Panc1 (cell line): ENCODE results near the gene EME2. TPM values are rescaled to one million over a fixed set of nuclear protein-coding genes. Genes with fewer than 3 reads are reported as not detected.

Source experiments
- ATAC-seq: fragments of 200-7000 bp; cut with Tn5 transposase; 2 replicates; pipeline ENCODE4 v1.9.1; 2020; ENCODE audit warnings: mild to moderate bottlenecking, moderate library complexity
- BruUV-seq: library from RNA; stranded (reverse); fragments of 400-500 nt; replicated peaks from 2 replicates; lab custom pipeline; 2021; lab: Mats Ljungman, UMichigan
- CTCF ChIA-PET: fragments of 300-600 bp; sonication (Branson Sonifier 250); formaldehyde crosslinking; loops from one replicate; lab custom pipeline; 2022; ENCODE audit warnings: antibody characterized with exemption; lab: Charles Lee
- POLR2A ChIA-PET: fragments of 300-600 bp; sonication (Branson Sonifier 250); formaldehyde crosslinking; loops from one replicate; lab custom pipeline; 2022; ENCODE audit warnings: antibody characterized with exemption; lab: Charles Lee
- DNase-seq: peaks from one replicate; pipeline ENCODE4 v3.0.0-alpha.2; 2010; ENCODE audit warnings: low read depth, low spot score
- H3K27ac ChIP-seq: 2 replicates; pipeline ENCODE4 v1.5.1; 2011; ENCODE audit warnings: mild to moderate bottlenecking, low read length, inconsistent platforms
- H3K27me3 ChIP-seq: fragments of 200-500 bp; sonication (Bioruptor generic); 2 replicates; pipeline ENCODE4 v1.6.0; 2014; ENCODE audit warnings: low read length, inconsistent platforms; ENCODE audit not compliant: control insufficient read depth, insufficient read depth
- H3K36me3 ChIP-seq: fragments of 200-500 bp; sonication (Bioruptor generic); 2 replicates; pipeline ENCODE4 v1.5.1; 2014; ENCODE audit warnings: inconsistent platforms, mild to moderate bottlenecking, low read length, moderate library complexity; ENCODE audit not compliant: control insufficient read depth, insufficient read depth
- H3K4me1 ChIP-seq: 2 replicates; pipeline ENCODE4 v1.5.1; 2011; ENCODE audit warnings: inconsistent platforms, mild to moderate bottlenecking, low read length, moderate library complexity; ENCODE audit not compliant: control insufficient read depth, insufficient read depth
- H3K4me3 ChIP-seq, 2 experiments: 2 replicates each; pipeline ENCODE4 v1.5.1; 2011 to 2012; ENCODE audit warnings: low read depth in 2 of 2, low read length in 2 of 2, mild to moderate bottlenecking in 2 of 2, inconsistent platforms in 1 of 2, moderate library complexity in 1 of 2
- H3K9me3 ChIP-seq: fragments of 200-500 bp; sonication (Bioruptor generic); 2 replicates; pipeline ENCODE4 v1.5.1; 2014; ENCODE audit warnings: low read depth, mild to moderate bottlenecking, inconsistent platforms, low read length, moderate library complexity; ENCODE audit not compliant: control insufficient read depth, insufficient read depth
- POLR2AphosphoS5 ChIP-seq: IDR thresholded peaks from 2 replicates; pipeline ENCODE4 v1.6.1; 2012; ENCODE audit warnings: mild to moderate bottlenecking, low read depth, low read length, moderate library complexity
- REST ChIP-seq, 2 experiments: IDR thresholded peaks; 2 replicates each; pipeline ENCODE4 v1.6.1; 2011 to 2012; ENCODE audit warnings: low read depth in 2 of 2, control low read depth in 1 of 2, low read length in 1 of 2, mild to moderate bottlenecking in 1 of 2, moderate library complexity in 1 of 2; ENCODE audit not compliant: insufficient read depth in 1 of 2
- SIN3A ChIP-seq: IDR thresholded peaks from 2 replicates; pipeline ENCODE4 v1.6.1; 2012; ENCODE audit warnings: low read depth, mild to moderate bottlenecking, low read length, moderate library complexity, borderline replicate concordance; ENCODE audit not compliant: insufficient read depth
- TCF7L2 ChIP-seq: IDR thresholded peaks from 2 replicates; pipeline ENCODE4 v1.6.1; 2011; ENCODE audit warnings: mild to moderate bottlenecking, low read depth, low read length, inconsistent platforms
- in situ Hi-C: cut with HindIII; loops from 2 replicates; pipeline ENCODE4 v1.10.0; 2016; ENCODE audit warnings: low sequenced_read_pairs, low pct_unique_long_range_greater_than_20kb
- intact Hi-C: fragments of 100-400 bp; cut with micrococcal nuclease; formaldehyde crosslinking; loops from one replicate; pipeline ENCODE4 v1.10.0; 2022; ENCODE audit not compliant: unreplicated experiment
- total RNA-seq: library from RNA; stranded (reverse); gene quantifications from one replicate; pipeline ENCODE4 v1.2.1, GENCODE V29; 2021; ENCODE audit not compliant: unreplicated experiment

Gene EME2
- total RNA-seq, 1 experiment from 2014 or later = 53.4 TPM

GRCh38 chr16:1777375-1778199, 5.0 kb downstream of the EME2 start:
- Histone ChIP-seq H3K4me1 (peaks cover 61% of the 10 kb centered on the region), H3K9me3 (no peaks in the 10 kb centered on the region), H3K4me3 (no peak overlapping the region), H3K36me3 (no peaks in the 10 kb centered on the region; the same call in 1 of the 2 replicates), H3K27me3 (no peaks in the 10 kb centered on the region), H3K27ac (peak overlapping the region; percentile 77; the same call in 1 of the 2 replicates)
- TF ChIP-seq SIN3A (no peak), POLR2AphosphoS5 (peak; percentile 51; the same call in 1 of the 2 replicates)
- ATAC-seq (no peak), DNase-seq (no peak)
- intact Hi-C loops = loop anchor here (10.0 kb wide), 1 partner anchor 1093 kb away; the partner anchor contains the start of genes JMJD8 and STUB1
- POLR2A ChIA-PET = no interaction called here
- CTCF ChIA-PET = interaction anchor here (0.6 kb wide), 1 partner anchor 46 kb away, joined by 17 read pairs; no protein-coding TSS in a partner anchor
- in situ Hi-C loops = no loop called here
- BruUV-seq = no TSS peak

- Histone ChIP-seq H3K9me3 (no peaks in the 10 kb centered on the region), H3K27me3 (no peaks in the 10 kb centered on the region), H3K36me3 (peaks cover 3% of the 10 kb centered on the region; the same call in 1 of the 2 replicates), H3K4me1 (peaks cover 61% of the 10 kb centered on the region), H3K27ac (peak overlapping the region; percentile 77), H3K4me3 (no peak overlapping the region)
- DNase-seq = no peak
- in situ Hi-C loops (no loop called here), intact Hi-C loops (loop anchor here (10.0 kb wide), 1 partner anchor 1094 kb away; the partner anchor contains the start of genes JMJD8 and STUB1)
- no TSS peak for BruUV-seq
- ChIA-PET CTCF (no interaction called here), POLR2A (no interaction called here)
- ATAC-seq = peak; percentile 2
- 0 out of 4 replicates have a peak, but pooled peaks of 1 of the 2 experiments have one; percentile 14 for TF ChIP-seq REST (IDR thresholded peaks at IDR 0.05; ENCODE audit: insufficient read depth in 1 of 2, low read depth in 2 of 2, low read length in 1 of 2)
- no peak for TF ChIP-seq TCF7L2
- peak; percentile 56; the same call in 1 of the 2 replicates for TF ChIP-seq SIN3A
- 0 out of 2 replicates have a peak, but pooled peaks have one; percentile 9 for TF ChIP-seq POLR2AphosphoS5
Measured at GRCh38 chr16:1778200-1779179, 5.9 kb downstream of the EME2 start.
